Progenitor cell of endocrine pancreas (in vitro differentiated cells): Measurements from ENCODE around the gene SUCLG1. TPM values are rescaled to one million over a fixed set of nuclear protein-coding genes. Genes with fewer than 3 reads are reported as not detected.

Experiments
- DNase-seq: peaks from one replicate; pipeline ENCODE4 v3.0.0; 2021; ENCODE audit warnings: low spot score; ENCODE audit not compliant: unreplicated experiment
- H3K27ac Mint-ChIP-seq: 2 replicates; pipeline ENCODE4 v1.8.0; 2021; ENCODE audit warnings: mild to moderate bottlenecking, moderate library complexity, mixed read lengths
- H3K27me3 Mint-ChIP-seq: 2 replicates; pipeline ENCODE4 v1.8.0; 2021; ENCODE audit warnings: mixed read lengths
- H3K36me3 Mint-ChIP-seq: 2 replicates; pipeline ENCODE4 v1.8.0; 2022; ENCODE audit warnings: mixed read lengths; ENCODE audit not compliant: insufficient read depth
- H3K4me1 Mint-ChIP-seq: 2 replicates; pipeline ENCODE4 v1.8.0; 2021; ENCODE audit warnings: low read depth, mixed read lengths
- H3K4me3 Mint-ChIP-seq: 2 replicates; pipeline ENCODE4 v1.8.0; 2021; ENCODE audit warnings: low read depth, mild to moderate bottlenecking, moderate library complexity, mixed read lengths
- H3K9me3 Mint-ChIP-seq: 2 replicates; pipeline ENCODE4 v1.8.0; 2021; ENCODE audit warnings: low read depth, mixed read lengths
- CTCF ChIP-seq: fragments of 200-600 bp; sonication (generic); IDR thresholded peaks from one replicate; pipeline ENCODE4 v1.5.0; 2021; ENCODE audit warnings: antibody characterized with exemption, mild to moderate bottlenecking; ENCODE audit not compliant: unreplicated experiment
- total RNA-seq: library from RNA; stranded (reverse); gene quantifications from 2 replicates; pipeline ENCODE4 v1.2.1, GENCODE V29; 2021

Gene SUCLG1
- total RNA-seq, 1 donor from 2014 or later = 85.0 TPM

- H3K4me3 Mint-ChIP-seq = no peak overlapping the region
- no peaks in the 10 kb centered on the region for H3K4me1 Mint-ChIP-seq
- no peak for TF ChIP-seq CTCF
- H3K9me3 Mint-ChIP-seq = peaks cover 4% of the 10 kb centered on the region
- DNase-seq = no peak
- no peaks in the 10 kb centered on the region for H3K27me3 Mint-ChIP-seq
- H3K27ac Mint-ChIP-seq = no peak overlapping the region
- H3K36me3 Mint-ChIP-seq = no peaks in the 10 kb centered on the region
These were observed 35.0 kb upstream of the SUCLG1 start for GRCh38 chr2:84494070-84494469.

GRCh38 chr2:84493514-84493913, 34.4 kb upstream of the SUCLG1 start:
- Mint-ChIP-seq H3K36me3 (no peaks in the 10 kb centered on the region), H3K27ac (no peak overlapping the region), H3K27me3 (no peaks in the 10 kb centered on the region), H3K4me1 (peaks cover 3% of the 10 kb centered on the region), H3K9me3 (peaks cover 5% of the 10 kb centered on the region), H3K4me3 (no peak overlapping the region)
- no peak for DNase-seq
- TF ChIP-seq CTCF = no peak

GRCh38 chr2:84492571-84492970, 33.5 kb upstream of the SUCLG1 start:
- no peak for DNase-seq
- peak; percentile 7 for TF ChIP-seq CTCF
- H3K36me3 Mint-ChIP-seq = no peaks in the 10 kb centered on the region
- no peak overlapping the region for H3K27ac Mint-ChIP-seq
- H3K9me3 Mint-ChIP-seq = peaks cover 6% of the 10 kb centered on the region
- H3K4me1 Mint-ChIP-seq = peaks cover 8% of the 10 kb centered on the region
- H3K4me3 Mint-ChIP-seq = no peak overlapping the region
- no peaks in the 10 kb centered on the region for H3K27me3 Mint-ChIP-seq

DNA sequence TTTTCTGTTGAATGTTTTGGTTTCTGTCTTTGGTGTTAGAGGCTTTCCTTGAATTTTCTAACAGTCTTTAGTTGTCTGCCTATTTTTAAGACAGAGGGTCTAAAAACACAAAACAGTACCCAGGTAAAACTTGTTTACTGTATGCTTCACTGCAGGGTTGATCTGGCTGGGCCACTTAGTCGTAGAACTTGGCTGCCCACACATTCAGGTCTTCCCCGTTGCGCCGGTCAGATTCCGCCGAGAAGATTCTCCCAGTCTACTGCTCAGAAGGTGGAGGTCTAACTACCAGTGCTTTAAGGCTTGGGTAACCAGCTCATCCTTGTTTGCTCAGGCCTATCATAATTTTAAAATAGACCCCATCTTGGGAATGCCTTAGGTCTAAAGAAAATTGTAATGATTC, 32.7 kb upstream of the SUCLG1 start:
- no peak for TF ChIP-seq CTCF
- DNase-seq = no peak
- H3K27ac Mint-ChIP-seq = no peak overlapping the region
- H3K36me3 Mint-ChIP-seq = no peaks in the 10 kb centered on the region
- H3K4me3 Mint-ChIP-seq = no peak overlapping the region
- peaks cover 6% of the 10 kb centered on the region for H3K9me3 Mint-ChIP-seq
- peaks cover 17% of the 10 kb centered on the region for H3K4me1 Mint-ChIP-seq
- H3K27me3 Mint-ChIP-seq = no peaks in the 10 kb centered on the region

DNA sequence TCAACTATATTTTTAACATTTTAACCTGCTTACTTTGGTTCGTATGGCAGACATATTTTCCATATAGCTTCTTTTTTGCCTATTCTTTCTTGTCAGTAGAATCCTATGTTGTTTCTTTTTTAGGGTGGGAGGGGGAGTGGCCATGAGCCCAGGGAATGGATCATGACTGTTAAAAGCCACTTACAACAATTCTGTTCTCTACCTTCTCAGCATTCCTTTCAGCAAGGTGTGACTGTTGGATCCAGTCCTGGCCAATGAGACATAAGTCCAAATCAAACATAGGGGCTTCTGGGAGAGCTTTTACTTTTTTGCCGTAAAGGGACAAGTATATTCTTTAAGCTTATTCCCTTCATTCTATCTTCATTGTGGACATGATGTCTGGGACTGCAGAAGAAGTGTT, 32.2 kb upstream of the SUCLG1 start:
- no peak for TF ChIP-seq CTCF
- Mint-ChIP-seq H3K27me3 (no peaks in the 10 kb centered on the region), H3K4me1 (peaks cover 22% of the 10 kb centered on the region), H3K9me3 (peaks cover 6% of the 10 kb centered on the region), H3K27ac (no peak overlapping the region), H3K4me3 (no peak overlapping the region), H3K36me3 (no peaks in the 10 kb centered on the region)
- no peak for DNase-seq
